B cell (primary cell): Measurements from ENCODE around the gene SF3B6. TPM values are rescaled to one million over a fixed set of nuclear protein-coding genes. Genes with fewer than 3 reads are reported as not detected.
A peak's percentile ranks its signal among the peaks of the same experiment; 100 is the strongest.

Experiments used
- ATAC-seq: fragments of 200-7000 bp; cut with Tn5 transposase; one replicate; pipeline ENCODE4 v1.10.0; 2021; ENCODE audit warnings: low read depth, mild to moderate bottlenecking, moderate number of reproducible peaks, moderate library complexity
- CTCF ChIA-PET: fragments of 350-600 bp; sonication (Branson Sonifier 250); formaldehyde crosslinking; loops from one replicate; lab custom pipeline; 2021; ENCODE audit warnings: antibody characterized with exemption, inconsistent platforms; lab: Charles Lee
- POLR2A ChIA-PET: fragments of 350-600 bp; sonication (Branson Sonifier 250); formaldehyde crosslinking; loops from one replicate; lab custom pipeline; 2021; ENCODE audit warnings: antibody characterized with exemption; lab: Charles Lee
- DNase-seq: peaks from one replicate; pipeline ENCODE4 v3.0.0; 2013
- H2AFZ ChIP-seq: 2 replicates; pipeline ENCODE4 v1.6.1; 2012; ENCODE audit warnings: mild to moderate bottlenecking, low read depth, low read length; ENCODE audit not compliant: insufficient read depth, poor library complexity, severe bottlenecking
- H3K27ac ChIP-seq, 2 donors: 1 replicate in 1 of 2; 2 replicates in 1 of 2; pipeline ENCODE4 v1.5.1; 2012 to 2013; ENCODE audit warnings: low read length in 2 of 2, mild to moderate bottlenecking in 2 of 2, moderate library complexity in 1 of 2
- H3K27me3 ChIP-seq, 4 experiments: fragments of 200-600 bp in 1 of 4; sonication (generic) in 1 of 4; replicated peaks in 1 of 4; 1 replicate in 2 of 4; 2 replicates in 2 of 4; pipeline versions ENCODE4 v1.6.1 to v1.7.0; 2013 to 2016; ENCODE audit warnings: low read length in 3 of 4, mild to moderate bottlenecking in 2 of 4, mixed read lengths in 1 of 4, moderate library complexity in 1 of 4; ENCODE audit not compliant: insufficient read depth in 4 of 4, control insufficient read depth in 3 of 4; ENCODE audit errors: control extremely low read depth in 1 of 4
- H3K36me3 ChIP-seq, 2 experiments: replicated peaks in 1 of 2; 1 replicate in 1 of 2; 2 replicates in 1 of 2; pipeline versions ENCODE4 v1.6.1 to v1.7.1; 2013; ENCODE audit warnings: low read length in 1 of 2; ENCODE audit not compliant: insufficient read depth in 2 of 2, control insufficient read depth in 1 of 2; ENCODE audit errors: control extremely low read depth in 1 of 2, extremely low read depth in 1 of 2
- H3K4me1 ChIP-seq, 2 donors: fragments of 200-600 bp in 1 of 2; sonication (generic) in 1 of 2; 1 replicate in 1 of 2; 2 replicates in 1 of 2; pipeline versions ENCODE4 v1.5.1 to v1.6.1; 2013 to 2017; ENCODE audit warnings: low read length in 2 of 2; ENCODE audit not compliant: control insufficient read depth in 2 of 2, insufficient read depth in 2 of 2
- H3K4me2 ChIP-seq: replicated peaks from 2 replicates; pipeline ENCODE3; 2012; ENCODE audit warnings: mild to moderate bottlenecking, low read depth, low read length; ENCODE audit not compliant: poor library complexity, severe bottlenecking
- H3K4me3 ChIP-seq, 5 experiments: fragments of 200-600 bp in 1 of 5; sonication (generic) in 1 of 5; 1 replicate in 3 of 5; 2 replicates in 2 of 5; pipeline versions ENCODE4 v1.5.1 to v1.7.0; 2011 to 2016; ENCODE audit warnings: low read length in 4 of 5, mild to moderate bottlenecking in 4 of 5, low read depth in 2 of 5, control low read depth in 1 of 5, moderate library complexity in 1 of 5; ENCODE audit not compliant: insufficient read depth in 1 of 5; ENCODE audit errors: control extremely low read depth in 1 of 5, extremely low read depth in 1 of 5
- H3K79me2 ChIP-seq: fragments of 200-600 bp; sonication (generic); one replicate; pipeline ENCODE4 v1.6.0; 2016; ENCODE audit warnings: low read length; ENCODE audit not compliant: control insufficient read depth, insufficient read depth
- H3K9ac ChIP-seq: fragments of 200-600 bp; sonication (generic); 2 replicates; pipeline ENCODE4 v1.6.1; 2017; ENCODE audit warnings: mild to moderate bottlenecking, low read length, moderate library complexity
- H3K9me3 ChIP-seq, 3 donors: one replicate each; pipeline versions ENCODE4 v1.6.1 to v1.7.1; 2013; ENCODE audit warnings: low read length in 2 of 3; ENCODE audit not compliant: control insufficient read depth in 2 of 3, insufficient read depth in 1 of 3; ENCODE audit errors: control extremely low read depth in 1 of 3
- H4K20me1 ChIP-seq: 2 replicates; pipeline ENCODE4 v1.6.0; 2012; ENCODE audit warnings: mild to moderate bottlenecking, low read length; ENCODE audit not compliant: insufficient read depth, control insufficient read depth, poor library complexity, severe bottlenecking
- H3K27ac Mint-ChIP-seq: one replicate; pipeline ENCODE4 v1.8.0; 2021; ENCODE audit warnings: mixed read lengths
- H3K27me3 Mint-ChIP-seq: one replicate; pipeline ENCODE4 v1.8.0; 2021; ENCODE audit warnings: mixed read lengths
- H3K4me1 Mint-ChIP-seq: one replicate; pipeline ENCODE4 v1.8.0; 2021; ENCODE audit warnings: mixed read lengths
- H3K4me3 Mint-ChIP-seq: one replicate; pipeline ENCODE4 v1.8.0; 2021; ENCODE audit warnings: mixed read lengths
- H3K9me3 Mint-ChIP-seq: one replicate; pipeline ENCODE4 v1.8.0; 2022; ENCODE audit warnings: mixed read lengths; ENCODE audit not compliant: insufficient read depth
- EZH2 ChIP-seq: IDR thresholded peaks from 2 replicates; pipeline ENCODE4 v1.6.1; 2012; ENCODE audit warnings: borderline replicate concordance, low read depth, mild to moderate bottlenecking, moderate library complexity, low read length; ENCODE audit not compliant: insufficient read depth, poor library complexity, severe bottlenecking
- WGBS: methylation state at CpG from one replicate; pipeline ENCODE4 v1.1.5; 2013; ENCODE audit warnings: missing lambda C conversion rate; ENCODE audit not compliant: insufficient coverage; 5-methylcytosine and 5-hydroxymethylcytosine counted together
- intact Hi-C: fragments of 100-400 bp; cut with micrococcal nuclease; formaldehyde crosslinking; loops from one replicate; pipeline ENCODE4 v1.10.0; 2022
- polyA plus RNA-seq: library from polyadenylated mRNA; depleted of rRNA; stranded (reverse); fragments of >200 nt; gene quantifications from 2 replicates; pipeline ENCODE4 v1.2.3, GENCODE V29; 2012
- total RNA-seq, 2 donors: library from RNA; stranded (reverse); fragments of 120-200 nt in 1 of 2; gene quantifications; 1 replicate in 1 of 2; 2 replicates in 1 of 2; pipeline versions ENCODE4 v1.2.3 to v1.2.4, GENCODE V29; 2013 to 2022
- TF ChIP-seq, protein P1 (sequence below): fragments of 200-600 bp; IDR thresholded peaks from one replicate; pipeline ENCODE4 v1.8.0; 2022; ENCODE audit warnings: antibody characterized with exemption, mild to moderate bottlenecking

The SF3B6 gene
- total and polyA plus RNA-seq, 2 donors (not counting 1 experiment from before 2014, with no cell fraction given): 47.2 to 48.4 TPM

DNA sequence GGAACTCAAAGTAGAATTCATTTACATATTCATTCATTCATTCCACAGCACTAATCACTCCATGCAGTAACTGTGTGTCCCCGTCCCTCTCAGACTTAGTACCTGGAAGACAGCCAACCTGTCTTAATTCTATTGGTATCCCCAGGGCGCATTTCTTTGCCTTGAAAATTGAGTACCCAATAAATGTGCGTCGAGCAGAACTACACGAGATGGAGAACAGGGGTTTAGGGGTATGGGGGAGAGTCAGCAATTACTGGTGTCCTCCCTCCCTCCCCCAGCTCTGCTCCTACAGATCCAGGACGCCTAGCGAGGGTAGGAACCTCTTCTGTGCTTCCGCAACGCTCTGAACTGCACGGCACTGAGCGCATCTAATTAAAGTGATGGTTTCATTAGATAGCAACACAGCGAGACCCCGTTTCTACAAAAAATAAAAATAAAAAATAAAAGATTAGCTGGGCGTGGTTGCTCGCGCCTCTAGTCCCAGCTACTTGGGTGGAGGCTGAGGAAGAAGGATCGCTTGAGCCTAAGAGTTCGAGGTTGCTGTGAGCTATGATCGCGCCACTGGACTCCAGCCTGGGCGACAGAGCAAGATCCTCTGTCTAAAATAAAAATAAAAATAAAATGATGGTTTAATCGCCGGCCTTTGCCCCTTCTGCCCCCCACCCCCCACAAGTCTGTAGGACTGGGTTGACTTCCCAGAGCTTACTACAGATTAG is 27.2 kb downstream of the SF3B6 start:
- Histone ChIP-seq H3K9ac (peak overlapping the region; percentile 81), H3K9me3 (no peaks in the 10 kb centered on the region), H3K27me3 (peaks cover 0 to 20% (median 2%) of the 10 kb centered on the region in 4 experiments), H3K36me3 (no peaks in the 10 kb centered on the region), H2AFZ (peak overlapping the region; percentile 97), H4K20me1 (no peaks in the 10 kb centered on the region), H3K4me3 (peak overlapping the region in 4 of 5 experiments; percentile 35 to 92 (median 64)), H3K4me1 (peaks cover 24 to 26% of the 10 kb centered on the region in 2 donors), H3K27ac (no peak overlapping the region), H3K4me2 (peak overlapping the region; percentile 100), H3K79me2 (peaks cover 18% of the 10 kb centered on the region)
- DNase-seq (peak; percentile 25), ATAC-seq (no peak)
- Mint-ChIP-seq H3K27ac (no peak overlapping the region), H3K27me3 (no peaks in the 10 kb centered on the region), H3K4me1 (peaks cover 25% of the 10 kb centered on the region), H3K9me3 (no peaks in the 10 kb centered on the region), H3K4me3 (no peak overlapping the region)
- ChIA-PET POLR2A (interaction anchor here (0.6 to 1.7 kb wide), 2 partner anchors 28 to 120 kb away, joined by 3 to 5 read pairs; no protein-coding TSS in a partner anchor), CTCF (interaction anchor here (1.0 to 1.4 kb wide), 3 partner anchors 36 to 225 kb away, joined by 4 to 7 read pairs (median 5); partner anchors contain the start of gene TP53I3)
- 27% methylated on average over 4 of the region's 23 CpGs for WGBS
- intact Hi-C loops: loop anchor here (1.0 kb wide), 1 partner anchor 109 kb away; the partner anchor contains the start of gene UBXN2A
- TF ChIP-seq, protein P1, sequence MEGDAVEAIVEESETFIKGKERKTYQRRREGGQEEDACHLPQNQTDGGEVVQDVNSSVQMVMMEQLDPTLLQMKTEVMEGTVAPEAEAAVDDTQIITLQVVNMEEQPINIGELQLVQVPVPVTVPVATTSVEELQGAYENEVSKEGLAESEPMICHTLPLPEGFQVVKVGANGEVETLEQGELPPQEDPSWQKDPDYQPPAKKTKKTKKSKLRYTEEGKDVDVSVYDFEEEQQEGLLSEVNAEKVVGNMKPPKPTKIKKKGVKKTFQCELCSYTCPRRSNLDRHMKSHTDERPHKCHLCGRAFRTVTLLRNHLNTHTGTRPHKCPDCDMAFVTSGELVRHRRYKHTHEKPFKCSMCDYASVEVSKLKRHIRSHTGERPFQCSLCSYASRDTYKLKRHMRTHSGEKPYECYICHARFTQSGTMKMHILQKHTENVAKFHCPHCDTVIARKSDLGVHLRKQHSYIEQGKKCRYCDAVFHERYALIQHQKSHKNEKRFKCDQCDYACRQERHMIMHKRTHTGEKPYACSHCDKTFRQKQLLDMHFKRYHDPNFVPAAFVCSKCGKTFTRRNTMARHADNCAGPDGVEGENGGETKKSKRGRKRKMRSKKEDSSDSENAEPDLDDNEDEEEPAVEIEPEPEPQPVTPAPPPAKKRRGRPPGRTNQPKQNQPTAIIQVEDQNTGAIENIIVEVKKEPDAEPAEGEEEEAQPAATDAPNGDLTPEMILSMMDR: no peak
- no peak for TF ChIP-seq EZH2

- peak overlapping the region in 3 of 5 experiments; percentile 3 to 92 (median 79) for H3K4me3 ChIP-seq
- H3K4me3 Mint-ChIP-seq: peak overlapping the region; percentile 90
- DNase-seq (no peak), ATAC-seq (no peak)
- WGBS: 49% methylated on average over 6 of the region's 8 CpGs
- CTCF ChIA-PET: interaction anchor here (1.0 to 2.0 kb wide), 5 partner anchors 29 to 223 kb away, joined by 3 to 18 read pairs (median 7); partner anchors contain the start of genes ATAD2B, SF3B6 and TP53I3
- H3K9ac ChIP-seq: peak overlapping the region; percentile 92
- peaks cover 25% of the 10 kb centered on the region for H3K4me1 Mint-ChIP-seq
- peak overlapping the region; percentile 96 for H3K4me2 ChIP-seq
- H3K9me3 ChIP-seq: no peaks in the 10 kb centered on the region
- H3K4me1 ChIP-seq: peaks cover 24 to 26% of the 10 kb centered on the region in 2 donors
- TF ChIP-seq, protein P1: no peak
- no peak for TF ChIP-seq EZH2
- peaks cover 18% of the 10 kb centered on the region for H3K79me2 ChIP-seq
- no peaks in the 10 kb centered on the region for H3K9me3 Mint-ChIP-seq
- H3K36me3 ChIP-seq: no peaks in the 10 kb centered on the region
- intact Hi-C loops: loop anchor here (1.0 to 2.0 kb wide), 6 partner anchors 29 to 1831 kb away; partner anchors contain the start of genes ASXL2, ATAD2B, CENPO and FAM228B
- H3K27me3 Mint-ChIP-seq: no peaks in the 10 kb centered on the region
- H2AFZ ChIP-seq: peak overlapping the region; percentile 97
- peaks cover 0 to 20% (median 2%) of the 10 kb centered on the region in 4 experiments for H3K27me3 ChIP-seq
- no peak overlapping the region for H3K27ac ChIP-seq
- H4K20me1 ChIP-seq: no peaks in the 10 kb centered on the region
- H3K27ac Mint-ChIP-seq: peak overlapping the region; percentile 86
- POLR2A ChIA-PET: interaction anchor here (1.7 to 1.8 kb wide), 2 partner anchors 29 to 121 kb away, joined by 16 to 20 read pairs; partner anchors contain the start of genes ATAD2B and SF3B6
Observed at GRCh38 chr2:24047703-24048033, 28.5 kb downstream of the SF3B6 start.
